PFSK-1 (cell line): ENCODE results near the gene CCND2.

Experiments
- FOXP2 ChIP-seq: optimal IDR thresholded peaks from 2 replicates; pipeline ENCODE3; 2011; ENCODE audit warnings: borderline replicate concordance, control low read depth, inconsistent platforms; ENCODE audit not compliant: insufficient read depth; ENCODE audit errors: extremely low read length, extremely low read depth
- POLR2AphosphoS5 ChIP-seq: IDR thresholded peaks from 2 replicates; pipeline ENCODE4 v1.6.1; 2012; ENCODE audit warnings: low read depth, mild to moderate bottlenecking, control low read depth, low read length, moderate library complexity
- REST ChIP-seq, 2 experiments: IDR thresholded peaks; 2 replicates each; pipeline versions ENCODE4 v1.6.1 to v1.8.0; 2011 to 2012; ENCODE audit warnings: low read depth in 2 of 2, low read length in 2 of 2, control low read depth in 1 of 2, inconsistent platforms in 1 of 2, mild to moderate bottlenecking in 1 of 2, moderate library complexity in 1 of 2; ENCODE audit not compliant: insufficient read depth in 1 of 2
- SIN3A ChIP-seq: IDR thresholded peaks from 2 replicates; pipeline ENCODE4 v1.6.1; 2012; ENCODE audit warnings: mild to moderate bottlenecking, low read length, moderate library complexity, borderline replicate concordance; ENCODE audit not compliant: insufficient read depth
- TAF1 ChIP-seq: IDR thresholded peaks from 2 replicates; pipeline ENCODE4 v1.6.1; 2012; ENCODE audit warnings: low read length, control low read depth, borderline replicate concordance; ENCODE audit not compliant: insufficient read depth

The CCND2 gene

GRCh38 chr12:4285070-4285469 is 11.5 kb downstream of the CCND2 start:
- TF ChIP-seq POLR2AphosphoS5 (peak; percentile 27; the same call in 1 of the 2 replicates), REST (IDR thresholded peaks at IDR 0.05; ENCODE audit: insufficient read depth in 1 of 2, low read depth in 2 of 2, low read length in 2 of 2) (no peak), TAF1 (no peak), FOXP2 (no peak)

GRCh38 chr12:4286228-4286627 is 12.7 kb downstream of the CCND2 start:
- no peak for TF ChIP-seq FOXP2
- TF ChIP-seq TAF1: no peak
- TF ChIP-seq REST (IDR thresholded peaks at IDR 0.05; ENCODE audit: insufficient read depth in 1 of 2, low read depth in 2 of 2, low read length in 2 of 2): no peak
- no peak; the same call in 1 of the 2 replicates for TF ChIP-seq POLR2AphosphoS5
- no peak for TF ChIP-seq SIN3A

GRCh38 chr12:4286771-4287317 is 13.3 kb downstream of the CCND2 start:
- no peak for TF ChIP-seq FOXP2
- no peak for TF ChIP-seq TAF1
- no peak for TF ChIP-seq POLR2AphosphoS5
- no peak for TF ChIP-seq SIN3A
- no peak for TF ChIP-seq REST (IDR thresholded peaks at IDR 0.05; ENCODE audit: insufficient read depth in 1 of 2, low read depth in 2 of 2, low read length in 2 of 2)

GRCh38 chr12:4287325-4288211 is 14.0 kb downstream of the CCND2 start:
- TF ChIP-seq TAF1: no peak
- no peak for TF ChIP-seq REST (IDR thresholded peaks at IDR 0.05; ENCODE audit: insufficient read depth in 1 of 2, low read depth in 2 of 2, low read length in 2 of 2)
- TF ChIP-seq SIN3A: no peak
- no peak; the same call in 1 of the 2 replicates for TF ChIP-seq POLR2AphosphoS5
- TF ChIP-seq FOXP2: no peak
